ENCODE data around the gene PHF12. TPM values are rescaled to one million over a fixed set of nuclear protein-coding genes. Genes with fewer than 3 reads are reported as not detected.
A peak's percentile ranks its signal among the peaks of the same experiment; 100 is the strongest.

PHF12 gene
- total and polyA plus RNA-seq, 2 of the 4 experiments (the other 2 are of a cell fraction) = 24.4 to 25.6 TPM

DNA sequence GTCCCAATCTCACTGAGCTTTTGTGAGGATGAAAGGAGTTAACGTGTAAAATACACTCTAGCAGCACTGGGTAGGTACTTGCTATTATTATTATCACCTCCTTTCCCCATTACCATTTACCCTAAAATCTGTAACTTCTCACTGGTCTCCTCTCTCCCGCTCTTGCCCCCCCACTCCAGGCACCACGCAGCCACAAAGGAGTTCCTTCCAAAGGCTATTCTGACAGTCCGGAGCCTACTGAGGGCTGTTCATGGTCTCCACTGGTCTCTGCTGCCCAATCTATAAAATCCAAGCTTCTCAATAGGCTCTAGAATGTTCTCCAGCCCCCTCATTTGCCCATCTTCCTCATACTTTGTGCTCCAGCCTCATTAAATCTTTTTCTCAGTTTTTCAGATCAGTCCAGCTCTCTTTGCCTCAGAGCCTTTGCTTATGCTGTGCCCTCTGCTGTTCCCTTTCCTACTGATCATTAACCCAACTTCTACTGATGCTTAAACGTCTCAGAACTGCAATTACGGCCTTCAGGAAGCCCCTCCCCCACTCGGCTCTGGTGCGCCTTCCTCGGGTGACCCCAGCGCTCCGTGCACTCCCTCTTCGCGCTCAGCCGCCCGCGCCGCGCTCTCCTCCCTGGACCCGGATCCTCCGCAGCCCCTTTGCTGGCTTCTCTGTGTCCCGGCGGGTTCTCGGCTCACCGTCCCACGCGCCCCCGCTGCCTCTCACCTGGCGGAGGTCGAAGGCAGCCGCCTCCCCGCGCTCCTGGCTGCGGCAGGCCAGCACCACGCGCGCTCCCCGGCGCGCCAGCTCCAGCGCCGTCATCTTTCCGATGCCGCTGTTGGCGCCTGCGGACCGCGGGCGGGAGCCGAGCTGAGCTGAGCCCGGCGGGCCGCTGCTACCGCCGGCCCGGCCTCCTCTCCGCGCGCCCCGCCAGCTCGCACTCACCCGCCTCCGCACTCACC lies 49.2 kb downstream of the PHF12 start:
- POLR2A ChIA-PET (ENCODE audit: unreplicated experiment) = interaction anchor here (0.5 kb wide), 1 partner anchor 242 kb away, joined by 3 read pairs; no protein-coding TSS in a partner anchor
- TF ChIP-seq USF2 (IDR thresholded peaks at IDR 0.05; ENCODE audit: low read depth, low read length) (no peak), CEBPB (IDR thresholded peaks at IDR 0.05; ENCODE audit: low read depth, low read length) (no peak), CHD1 (IDR thresholded peaks at IDR 0.05; ENCODE audit: low read depth, low read length) (no peak), NFE2L2 (IDR thresholded peaks at IDR 0.05; ENCODE audit: low read depth, low read length) (no peak), CTCF (conservative IDR thresholded peaks at IDR 0.05; ENCODE audit: low read depth, low read length) (no peak), BHLHE40 (IDR thresholded peaks at IDR 0.05; ENCODE audit: low read depth, low read length) (no peak), FOS (IDR thresholded peaks at IDR 0.05; ENCODE audit: low read depth, low read length) (no peak), MAFK (IDR thresholded peaks at IDR 0.05; ENCODE audit: low read depth, low read length) (no peak), RAD21 (IDR thresholded peaks at IDR 0.05; ENCODE audit: low read length) (no peak), RFX5 (IDR thresholded peaks at IDR 0.05; ENCODE audit: low read depth, low read length) (no peak), RCOR1 (IDR thresholded peaks at IDR 0.05; ENCODE audit: insufficient replicate concordance, low read length) (no peak)
- TF ChIP-seq, protein P1, sequence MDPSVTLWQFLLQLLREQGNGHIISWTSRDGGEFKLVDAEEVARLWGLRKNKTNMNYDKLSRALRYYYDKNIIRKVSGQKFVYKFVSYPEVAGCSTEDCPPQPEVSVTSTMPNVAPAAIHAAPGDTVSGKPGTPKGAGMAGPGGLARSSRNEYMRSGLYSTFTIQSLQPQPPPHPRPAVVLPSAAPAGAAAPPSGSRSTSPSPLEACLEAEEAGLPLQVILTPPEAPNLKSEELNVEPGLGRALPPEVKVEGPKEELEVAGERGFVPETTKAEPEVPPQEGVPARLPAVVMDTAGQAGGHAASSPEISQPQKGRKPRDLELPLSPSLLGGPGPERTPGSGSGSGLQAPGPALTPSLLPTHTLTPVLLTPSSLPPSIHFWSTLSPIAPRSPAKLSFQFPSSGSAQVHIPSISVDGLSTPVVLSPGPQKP (IDR thresholded peaks at IDR 0.05; ENCODE audit: borderline replicate concordance, low read depth, low read length) = no peak

More for the DNA sequence above, 49.2 kb downstream of the PHF12 start:
- no peak overlapping the region for H2BK15ac ChIP-seq (ENCODE audit: low read depth, low read length)
- H3K14ac ChIP-seq (replicated peaks; ENCODE audit: low read depth, low read length) = 0 out of 2 replicates have a peak overlapping the region, but pooled peaks have one; percentile 3
- peaks cover 16% of the 10 kb centered on the region; the same call in 1 of the 2 replicates for H4K20me1 ChIP-seq (ENCODE audit: insufficient read depth, low read length)
- H3K4me2 ChIP-seq (ENCODE audit: low read depth, low read length) = peak overlapping the region; percentile 92
- dilution Hi-C loops (cut with HindIII; ENCODE audit: low sequenced_read_pairs, unreplicated experiment) = no loop called here
- H2AFZ ChIP-seq (replicated peaks; ENCODE audit: low read length, poor library complexity) = peak overlapping the region; percentile 97
- peak overlapping the region; percentile 14 for H2BK5ac ChIP-seq (ENCODE audit: low read depth, low read length, poor library complexity, severe bottlenecking)
- in situ Hi-C loops (cut with MboI; ENCODE audit: low sequenced_read_pairs) = no loop called here
- H4K91ac ChIP-seq (ENCODE audit: insufficient read depth, low read depth, low read length) = no peak overlapping the region
- H4K8ac ChIP-seq (ENCODE audit: low read depth in 2 of 2, low read length in 2 of 2) = peak overlapping the region in 1 of 2 experiments; percentile 28; a peak in 1 of 4 replicates
- H3K23ac ChIP-seq (ENCODE audit: low read depth, low read length) = peak overlapping the region; percentile 46
- no peak overlapping the region for H3K18ac ChIP-seq (ENCODE audit: low read depth, low read length)
- CTCF ChIA-PET = interaction anchor here (0.5 to 1.7 kb wide), 5 partner anchors 35 to 138 kb away, joined by 3 to 6 read pairs (median 4); no protein-coding TSS in a partner anchor
- peaks cover 8% of the 10 kb centered on the region for H3K4me1 ChIP-seq (ENCODE audit: control insufficient read depth, insufficient read depth, low read length)
- DNase-seq (no peak), ATAC-seq (ENCODE audit: low read depth) (peak; percentile 70)
- H3K9me3 ChIP-seq (ENCODE audit: control insufficient read depth, insufficient read depth, low read length) = no peaks in the 10 kb centered on the region
- 7% methylated on average over 36 of the region's 62 CpGs; no CpG with 5 or more reads in 1 of the 2 experiments for WGBS, 2 experiments (ENCODE audit: extremely low coverage in 2 of 2, insufficient read length in 1 of 2)
- H3K4ac ChIP-seq (ENCODE audit: low read depth, low read length) = peak overlapping the region; percentile 5; the same call in 1 of the 2 replicates
- peaks cover 16% of the 10 kb centered on the region for H3K9me1 ChIP-seq (ENCODE audit: insufficient read depth, low read length)
- H3K36me3 ChIP-seq (ENCODE audit: control insufficient read depth, insufficient read depth, low read length) = peaks cover 14% of the 10 kb centered on the region
- H3K56ac ChIP-seq (ENCODE audit: extremely low read depth, insufficient read depth, low read length) = 0 out of 2 replicates have a peak overlapping the region, but pooled peaks have one; percentile 9
- H3K4me3 ChIP-seq (ENCODE audit: insufficient read depth, low read depth, low read length) = peak overlapping the region; percentile 62
- peak overlapping the region; percentile 37; the same call in 1 of the 2 replicates for H3K9ac ChIP-seq (ENCODE audit: low read depth, low read length)
- H2BK20ac ChIP-seq (ENCODE audit: low read depth, low read length) = no peak overlapping the region
- BruUV-seq (replicated peaks) = no TSS peak
- no peak overlapping the region for H2BK120ac ChIP-seq (ENCODE audit: low read depth, low read length)
- H3K79me1 ChIP-seq (ENCODE audit: low read depth in 1 of 2, low read length in 2 of 2) = peaks cover 7 to 37% of the 10 kb centered on the region in 2 experiments; a peak in 3 of 4 replicates
- H3K27me3 ChIP-seq (ENCODE audit: control insufficient read depth, insufficient read depth, low read length) = no peaks in the 10 kb centered on the region
- no peak overlapping the region for H2AK5ac ChIP-seq (ENCODE audit: low read depth, low read length)
- peak overlapping the region; percentile 43; the same call in 1 of the 2 replicates for H4K5ac ChIP-seq (ENCODE audit: low read depth, low read length)
- peak overlapping the region; percentile 27; the same call in 1 of the 2 replicates for H3K27ac ChIP-seq (ENCODE audit: insufficient read depth, low read length)
- H2AK9ac ChIP-seq (replicated peaks; ENCODE audit: low read depth, low read length, poor library complexity) = peak overlapping the region; percentile 68
- intact Hi-C loops (cut with micrococcal nuclease) = no loop called here
